ENCODE measurements around the gene SPTBN2.

Gene SPTBN2

DNA sequence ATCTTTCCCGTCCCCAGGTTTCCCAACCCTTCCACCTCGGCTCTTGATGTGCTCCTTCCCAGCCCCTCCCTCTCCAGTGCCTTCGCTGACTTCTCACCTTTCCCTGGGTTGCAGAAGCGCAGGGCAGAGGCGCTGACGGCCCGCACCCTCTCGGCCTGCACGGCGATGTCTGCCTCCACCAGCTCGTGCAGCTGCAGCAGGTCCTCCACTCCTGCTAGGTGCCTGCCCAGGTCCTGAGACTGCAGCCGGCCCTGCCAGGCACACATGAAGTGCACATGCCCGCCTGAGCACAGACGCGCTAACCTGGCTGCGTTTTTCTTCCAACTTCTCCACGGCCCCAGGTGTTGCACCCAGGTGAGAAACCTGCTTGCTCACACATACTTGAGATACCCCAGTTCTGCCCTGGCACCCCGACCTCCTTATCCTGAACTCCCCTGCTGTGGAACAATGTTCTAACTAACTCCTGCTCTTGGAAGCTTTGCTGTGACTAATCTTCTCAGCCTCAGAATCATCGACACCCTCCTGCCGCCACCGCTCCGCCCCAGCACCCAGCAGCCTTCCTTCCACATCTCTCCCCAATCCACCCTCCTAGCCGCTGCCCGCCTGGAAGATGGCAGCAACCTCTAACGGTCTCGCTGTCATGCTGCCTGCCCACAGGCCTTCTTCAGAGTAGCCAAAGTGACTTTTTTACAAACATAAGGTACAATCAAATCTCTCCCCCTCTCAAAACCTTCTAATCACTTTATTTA, 23.3 kb downstream of the SPTBN2 start:
- no peak for TF ChIP-seq CTCF (IDR thresholded peaks at IDR 0.05; ENCODE audit: low read depth, low read length, missing control alignments)
- no peak for DNase-seq (ENCODE audit: low read depth)
- in situ Hi-C loops (cut with HindIII; ENCODE audit: low sequenced_read_pairs) = loop anchor here (5.0 to 10.0 kb wide), 2 partner anchors 67 to 179 kb away; no protein-coding TSS in a partner anchor
- no peak overlapping the region for H3K4me3 ChIP-seq (ENCODE audit: low read depth, low read length)

DNA sequence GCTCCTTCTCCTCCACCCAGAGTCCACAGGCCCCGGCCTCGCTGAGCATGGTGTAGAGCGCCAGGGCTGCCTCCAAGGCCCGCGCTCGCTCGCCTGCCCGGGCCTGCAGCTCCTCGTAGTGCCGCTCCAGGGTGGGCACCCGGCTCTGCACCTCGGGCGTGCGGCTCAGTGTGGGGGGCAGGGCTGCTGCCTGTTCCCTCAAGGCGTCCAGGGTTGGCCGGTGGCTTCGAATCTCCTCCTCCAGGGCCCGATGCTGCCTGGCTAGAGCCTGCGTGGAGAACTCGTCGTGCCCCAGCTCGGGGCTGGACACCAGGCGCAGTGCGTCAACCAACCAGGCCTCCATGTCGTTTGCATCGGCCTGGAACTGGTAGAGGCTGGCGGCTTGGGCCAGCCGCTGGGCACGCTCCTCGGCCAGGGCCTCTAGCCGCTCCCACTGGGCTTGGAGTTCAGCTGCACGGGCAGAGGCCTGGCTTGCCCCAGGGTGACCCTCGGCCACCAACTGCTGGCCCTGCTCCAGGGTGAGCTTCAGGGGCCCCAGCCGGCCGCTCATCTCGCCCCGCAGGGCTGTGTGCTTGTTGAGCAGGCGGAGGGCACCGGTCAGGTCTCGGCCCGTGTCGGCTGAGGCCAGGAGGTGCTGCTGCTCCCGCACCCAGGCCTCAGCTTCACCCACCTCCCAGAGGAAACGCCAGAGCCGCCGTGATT, 24.2 kb downstream of the SPTBN2 start:
- TF ChIP-seq CTCF (IDR thresholded peaks at IDR 0.05; ENCODE audit: low read depth, low read length, missing control alignments) = no peak
- no peak for DNase-seq (ENCODE audit: low read depth)
- H3K4me3 ChIP-seq (ENCODE audit: low read depth, low read length) = no peak overlapping the region
- in situ Hi-C loops (cut with HindIII; ENCODE audit: low sequenced_read_pairs) = loop anchor here (5.0 to 10.0 kb wide), 2 partner anchors 67 to 180 kb away; no protein-coding TSS in a partner anchor

DNA sequence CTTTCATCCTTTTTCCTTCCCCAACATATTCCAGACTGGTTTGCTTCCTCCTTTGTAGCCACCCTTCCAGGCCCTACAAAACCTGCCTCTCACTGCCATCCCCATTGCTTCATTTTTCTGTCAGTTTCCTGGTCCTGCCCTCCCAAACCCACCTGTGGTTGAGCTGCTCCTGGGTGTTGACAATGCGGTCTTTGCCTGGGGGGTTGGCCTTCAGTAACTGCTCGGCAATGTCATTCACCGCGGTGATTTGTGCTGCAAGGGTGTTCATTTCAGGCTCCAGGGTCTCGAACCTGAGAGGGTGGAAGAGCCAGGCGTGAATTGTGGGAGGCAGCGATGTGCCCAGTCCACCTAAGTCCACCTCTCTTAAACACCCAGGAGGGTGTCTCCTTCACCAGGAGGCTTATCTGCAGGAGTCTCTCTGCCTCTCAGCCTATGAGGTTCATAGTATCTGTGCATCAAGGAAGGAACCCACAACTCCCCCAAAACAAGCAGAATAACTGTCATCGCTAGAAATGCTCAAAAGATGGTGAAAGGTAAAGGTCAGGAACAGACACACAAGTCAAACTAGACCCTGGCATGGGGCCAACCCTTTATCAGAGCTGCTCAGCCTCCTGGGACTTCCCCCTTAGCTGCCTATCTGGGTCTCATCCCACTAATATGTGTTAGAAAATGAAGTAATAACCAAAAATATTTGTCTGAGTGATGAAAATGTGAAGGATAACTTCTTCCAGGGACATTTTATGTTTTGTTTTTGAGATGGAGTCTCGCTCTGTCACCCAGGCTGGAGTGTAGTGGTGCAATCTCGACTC, 27.4 kb downstream of the SPTBN2 start:
- DNase-seq (ENCODE audit: low read depth) = no peak
- TF ChIP-seq CTCF (IDR thresholded peaks at IDR 0.05; ENCODE audit: low read depth, low read length, missing control alignments) = no peak
- in situ Hi-C loops (cut with HindIII; ENCODE audit: low sequenced_read_pairs) = loop anchor here (10.0 kb wide), 1 partner anchor 183 kb away; no protein-coding TSS in a partner anchor
- no peak overlapping the region for H3K4me3 ChIP-seq (ENCODE audit: low read depth, low read length)

- TF ChIP-seq CTCF (IDR thresholded peaks at IDR 0.05; ENCODE audit: low read depth, low read length, missing control alignments) = no peak
- no peak overlapping the region for H3K4me3 ChIP-seq (ENCODE audit: low read depth, low read length)
- no peak for DNase-seq (ENCODE audit: low read depth)
- in situ Hi-C loops (cut with HindIII; ENCODE audit: low sequenced_read_pairs) = loop anchor here (10.0 kb wide), 1 partner anchor 184 kb away; no protein-coding TSS in a partner anchor
Measured at GRCh38 chr11:66700742-66701141, 28.3 kb downstream of the SPTBN2 start.

GRCh38 chr11:66700337-66700736, 28.7 kb downstream of the SPTBN2 start:
- TF ChIP-seq CTCF (IDR thresholded peaks at IDR 0.05; ENCODE audit: low read depth, low read length, missing control alignments) = no peak
- no peak for DNase-seq (ENCODE audit: low read depth)
- in situ Hi-C loops (cut with HindIII; ENCODE audit: low sequenced_read_pairs) = loop anchor here (10.0 kb wide), 1 partner anchor 184 kb away; no protein-coding TSS in a partner anchor
- no peak overlapping the region for H3K4me3 ChIP-seq (ENCODE audit: low read depth, low read length)

DNA sequence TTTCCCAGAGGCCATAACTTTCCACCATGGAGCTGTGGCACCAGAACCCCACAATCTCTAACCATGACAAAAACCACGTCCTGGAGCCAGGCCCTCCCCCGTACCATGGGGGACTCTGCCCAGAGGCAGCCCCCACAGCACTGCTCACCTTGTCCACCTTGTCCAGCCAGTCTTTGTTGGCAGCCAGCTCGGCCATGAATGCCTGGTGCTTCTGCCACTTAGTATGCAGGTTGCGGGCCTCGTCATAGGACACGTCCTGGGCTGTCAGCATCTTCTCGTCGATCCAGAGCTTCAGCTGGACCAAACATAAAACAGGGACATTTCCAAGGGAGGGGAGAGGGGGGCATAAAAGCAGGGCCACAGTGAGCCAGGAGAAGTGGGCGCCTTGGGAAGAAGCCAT, 30.5 kb downstream of the SPTBN2 start:
- no peak for DNase-seq (ENCODE audit: low read depth)
- in situ Hi-C loops (cut with HindIII; ENCODE audit: low sequenced_read_pairs) = no loop called here
- no peak for TF ChIP-seq CTCF (IDR thresholded peaks at IDR 0.05; ENCODE audit: low read depth, low read length, missing control alignments)
- H3K4me3 ChIP-seq (ENCODE audit: low read depth, low read length) = no peak overlapping the region
